ENCODE measurements around the gene NOVA2.

NOVA2 gene

GRCh38 chr19:46022061-46022430, 48.4 kb upstream of the NOVA2 start (continued):
- TF ChIP-seq PATZ1 (CRISPR knock-in tag; IDR thresholded peaks at IDR 0.05; ENCODE audit: borderline replicate concordance) (no peak), ZNF70 (CRISPR knock-in tag; IDR thresholded peaks at IDR 0.05) (no peak), TSHZ2 (CRISPR knock-in tag; IDR thresholded peaks at IDR 0.05) (no peak), ZC3H10 (CRISPR knock-in tag; IDR thresholded peaks at IDR 0.05) (no peak)

GRCh38 chr19:46021531-46022041, 47.9 kb upstream of the NOVA2 start:
- TF ChIP-seq GLIS3 (CRISPR knock-in tag; IDR thresholded peaks at IDR 0.05) (no peak), PPARA (CRISPR knock-in tag; IDR thresholded peaks at IDR 0.05; ENCODE audit: borderline replicate concordance) (no peak)
- ATAC-seq, result no peak

GRCh38 chr19:46020819-46021125, 47.1 kb upstream of the NOVA2 start:
- ATAC-seq, result no peak

More at GRCh38 chr19:46020819-46021125, 47.1 kb upstream of the NOVA2 start:
- TF ChIP-seq ZFP30 (CRISPR knock-in tag; IDR thresholded peaks at IDR 0.05) (no peak), POU6F1 (CRISPR knock-in tag; IDR thresholded peaks at IDR 0.05; ENCODE audit: borderline replicate concordance, low read depth) (no peak), CSRNP3 (CRISPR knock-in tag; IDR thresholded peaks at IDR 0.05) (no peak), ARNTL (CRISPR knock-in tag; IDR thresholded peaks at IDR 0.05; ENCODE audit: borderline replicate concordance, low read depth) (no peak), ZNF565 (CRISPR knock-in tag; conservative IDR thresholded peaks at IDR 0.05; ENCODE audit: low read depth) (no peak), CREB5 (CRISPR knock-in tag; IDR thresholded peaks at IDR 0.05; ENCODE audit: low read depth) (no peak), PATZ1 (CRISPR knock-in tag; IDR thresholded peaks at IDR 0.05; ENCODE audit: borderline replicate concordance) (no peak), TCF4 (CRISPR knock-in tag; IDR thresholded peaks at IDR 0.05; ENCODE audit: borderline replicate concordance) (no peak), TOX (CRISPR knock-in tag; IDR thresholded peaks at IDR 0.05; ENCODE audit: borderline replicate concordance) (no peak), OSR1 (CRISPR knock-in tag; IDR thresholded peaks at IDR 0.05) (no peak), ZC3H10 (CRISPR knock-in tag; IDR thresholded peaks at IDR 0.05) (no peak), ZFP3 (CRISPR knock-in tag; IDR thresholded peaks at IDR 0.05) (no peak), TSHZ2 (CRISPR knock-in tag; IDR thresholded peaks at IDR 0.05) (no peak), RARB (CRISPR knock-in tag; IDR thresholded peaks at IDR 0.05) (no peak), ZNF8 (CRISPR knock-in tag; IDR thresholded peaks at IDR 0.05) (no peak), SNAI2 (CRISPR knock-in tag; IDR thresholded peaks at IDR 0.05) (no peak), CSDC2 (CRISPR knock-in tag; IDR thresholded peaks at IDR 0.05) (no peak), PPARA (CRISPR knock-in tag; IDR thresholded peaks at IDR 0.05; ENCODE audit: borderline replicate concordance) (no peak)

Data from SK-N-SH treated with all-trans-retinoic acid at 6 μM for 48 hours (cell line).